Muscle layer of duodenum (tissue), 2 donors: ENCODE data around the gene PTPRN2.
A peak's percentile ranks its signal among the peaks of the same experiment; 100 is the strongest.
"Not testable (repeated sequence)": the region's sequence is repeated elsewhere in the genome, so short reads cannot be mapped to it uniquely, and the experiment has no call there.

Experiments
- H3K27ac ChIP-seq: one replicate; pipeline ENCODE4 v1.7.0; 2013; ENCODE audit warnings: mild to moderate bottlenecking, low read length
- H3K27me3 ChIP-seq: one replicate; pipeline ENCODE4 v1.7.0; 2013; ENCODE audit warnings: low read depth, mild to moderate bottlenecking, control low read depth, low read length
- H3K36me3 ChIP-seq, 2 donors: one replicate each; pipeline ENCODE4 v1.7.0; 2013; ENCODE audit warnings: low read length in 2 of 2, control low read depth in 1 of 2, mild to moderate bottlenecking in 1 of 2; ENCODE audit not compliant: insufficient read depth in 2 of 2, control insufficient read depth in 1 of 2
- H3K4me1 ChIP-seq, 2 donors: one replicate each; pipeline ENCODE4 v1.7.0; 2013; ENCODE audit warnings: low read length in 2 of 2, mild to moderate bottlenecking in 2 of 2, control low read depth in 1 of 2, moderate library complexity in 1 of 2; ENCODE audit not compliant: insufficient read depth in 2 of 2, control insufficient read depth in 1 of 2
- H3K4me3 ChIP-seq, 2 donors: one replicate each; pipeline ENCODE4 v1.7.0; 2013; ENCODE audit warnings: low read length in 2 of 2, low read depth in 1 of 2, mild to moderate bottlenecking in 1 of 2
- H3K9me3 ChIP-seq, 2 donors: one replicate each; pipeline ENCODE4 v1.7.0; 2013; ENCODE audit warnings: low read length in 2 of 2, control low read depth in 1 of 2, mild to moderate bottlenecking in 1 of 2; ENCODE audit not compliant: control insufficient read depth in 1 of 2
- donor health status: healthy.

The PTPRN2 gene

DNA sequence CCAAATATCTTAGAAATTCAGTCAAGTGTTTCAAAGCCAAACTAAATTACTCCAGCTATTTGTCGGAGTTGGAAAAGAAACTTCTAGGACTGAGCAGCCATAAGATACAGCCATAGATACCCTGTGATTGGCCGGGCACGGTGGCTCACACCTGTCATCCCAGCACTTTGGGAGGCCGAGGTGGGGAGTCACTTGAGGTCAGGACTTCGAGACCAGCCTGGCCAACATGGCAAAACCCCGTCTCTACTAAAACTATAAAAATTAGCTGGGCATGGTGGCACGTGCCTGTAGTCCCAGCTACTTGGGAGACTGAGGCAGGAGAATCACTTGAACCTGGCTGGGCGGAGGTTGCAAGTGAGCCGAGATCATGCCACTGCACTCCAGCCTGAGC, 607.3 kb downstream of the PTPRN2 start:
- H3K4me3 ChIP-seq, H3K4me1 ChIP-seq, H3K9me3 ChIP-seq, H3K27me3 ChIP-seq, H3K36me3 ChIP-seq, H3K27ac ChIP-seq: not testable (repeated sequence)

DNA sequence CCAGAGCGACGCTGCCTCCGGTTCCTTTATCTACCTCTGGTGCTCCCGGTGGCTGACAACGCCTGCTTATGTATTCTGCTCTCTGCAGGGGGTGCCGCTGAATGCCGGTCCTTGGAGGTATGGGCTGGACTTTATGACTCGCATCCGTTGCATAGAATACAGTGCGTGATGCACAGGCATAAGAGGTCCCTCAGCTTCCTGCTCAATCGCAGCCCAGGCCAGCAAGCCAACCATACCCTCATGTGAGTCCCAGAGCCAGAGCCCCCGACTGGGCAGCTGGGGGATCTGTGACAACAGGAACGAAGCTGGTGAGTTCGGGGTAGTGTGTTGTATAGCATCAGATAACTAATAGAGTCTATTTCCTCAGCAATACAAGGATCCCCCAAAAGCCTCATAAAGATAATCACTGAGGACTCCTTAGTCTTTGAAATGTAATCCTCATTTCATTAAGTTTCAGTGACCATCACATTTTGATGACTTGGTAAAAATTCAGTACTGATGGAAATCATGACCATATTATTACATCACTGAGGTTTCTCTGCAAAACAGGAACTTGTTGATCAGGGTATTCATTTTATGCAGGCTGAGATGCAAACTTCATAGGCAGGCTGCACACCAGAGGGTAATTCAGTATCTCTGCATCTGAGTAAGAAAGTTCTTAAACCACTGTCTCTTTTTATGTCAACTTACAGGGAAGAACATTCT, 607.8 kb downstream of the PTPRN2 start:
- Histone ChIP-seq H3K4me3 (no peak overlapping the region), H3K36me3 (no peaks in the 10 kb centered on the region), H3K27me3 (no peaks in the 10 kb centered on the region), H3K9me3 (peaks cover 0 to 6% of the 10 kb centered on the region in 2 donors), H3K4me1 (no peaks in the 10 kb centered on the region), H3K27ac (no peak overlapping the region)

- Histone ChIP-seq H3K36me3 (no peaks in the 10 kb centered on the region), H3K27me3 (no peaks in the 10 kb centered on the region), H3K4me1 (no peaks in the 10 kb centered on the region), H3K4me3 (no peak overlapping the region), H3K9me3 (peaks cover 0 to 16% of the 10 kb centered on the region in 2 donors), H3K27ac (no peak overlapping the region)
Observed at GRCh38 chr7:157978766-157979165, 608.9 kb downstream of the PTPRN2 start.

GRCh38 chr7:157977717-157978496, 609.7 kb downstream of the PTPRN2 start:
- Histone ChIP-seq H3K36me3 (no peaks in the 10 kb centered on the region), H3K4me3 (no peak overlapping the region), H3K4me1 (no peaks in the 10 kb centered on the region), H3K9me3 (peaks cover 0 to 24% of the 10 kb centered on the region in 2 donors), H3K27ac (no peak overlapping the region), H3K27me3 (no peaks in the 10 kb centered on the region)

GRCh38 chr7:157977306-157977705, 610.3 kb downstream of the PTPRN2 start:
- H3K27me3 ChIP-seq: no peaks in the 10 kb centered on the region
- H3K9me3 ChIP-seq: peaks cover 0 to 26% of the 10 kb centered on the region in 2 donors
- no peaks in the 10 kb centered on the region for H3K36me3 ChIP-seq
- H3K27ac ChIP-seq: no peak overlapping the region
- no peak overlapping the region for H3K4me3 ChIP-seq
- no peaks in the 10 kb centered on the region for H3K4me1 ChIP-seq

- H3K9me3 ChIP-seq: peaks cover 0 to 26% of the 10 kb centered on the region in 2 donors
- no peak overlapping the region for H3K4me3 ChIP-seq
- H3K27me3 ChIP-seq: no peaks in the 10 kb centered on the region
- H3K27ac ChIP-seq: no peak overlapping the region
- no peaks in the 10 kb centered on the region for H3K4me1 ChIP-seq
- H3K36me3 ChIP-seq: no peaks in the 10 kb centered on the region
Observed at GRCh38 chr7:157976406-157976805, 611.2 kb downstream of the PTPRN2 start.

GRCh38 chr7:157975401-157976372, 611.9 kb downstream of the PTPRN2 start:
- Histone ChIP-seq H3K4me1 (no peaks in the 10 kb centered on the region), H3K4me3 (no peak overlapping the region), H3K27me3 (no peaks in the 10 kb centered on the region), H3K27ac (no peak overlapping the region), H3K9me3 (peaks cover 0 to 26% of the 10 kb centered on the region in 2 donors), H3K36me3 (no peaks in the 10 kb centered on the region)

DNA sequence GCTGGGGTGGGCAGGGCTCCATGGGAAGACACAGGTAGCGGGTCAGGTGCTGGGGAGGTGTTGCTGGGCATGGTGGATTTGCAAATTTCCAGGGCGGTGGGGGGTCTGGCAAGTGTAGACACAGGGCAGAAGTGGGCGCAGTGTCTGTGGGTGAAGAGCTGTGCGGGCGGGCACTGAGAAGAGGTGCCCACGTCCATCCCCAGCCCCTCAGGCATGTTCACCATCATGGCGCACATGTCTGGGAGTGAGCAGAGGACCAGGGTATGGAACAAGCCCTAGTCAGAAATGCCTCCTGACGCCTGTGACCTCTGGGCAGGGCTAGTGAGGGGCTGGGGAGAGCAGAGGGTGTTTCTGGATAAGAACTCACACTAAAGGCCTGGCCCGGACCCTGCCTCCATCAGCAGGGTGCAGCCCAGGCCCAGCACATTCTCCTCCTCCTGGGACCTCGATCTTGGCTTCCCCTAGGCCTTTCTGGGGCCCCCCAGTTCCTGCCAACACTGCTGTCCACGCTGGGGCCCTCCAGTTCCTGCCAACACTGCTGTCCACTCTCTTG, 612.9 kb downstream of the PTPRN2 start:
- Histone ChIP-seq H3K4me3 (no peak overlapping the region), H3K9me3 (peaks cover 4 to 26% of the 10 kb centered on the region in 2 donors)

GRCh38 chr7:157973971-157974677, 613.5 kb downstream of the PTPRN2 start:
- Histone ChIP-seq H3K36me3 (no peaks in the 10 kb centered on the region), H3K4me3 (peak overlapping the region in 1 of 2 donors; percentile 29), H3K9me3 (peaks cover 4 to 26% of the 10 kb centered on the region in 2 donors), H3K27ac (no peak overlapping the region), H3K27me3 (no peaks in the 10 kb centered on the region), H3K4me1 (no peaks in the 10 kb centered on the region)

More for the DNA sequence above, 612.9 kb downstream of the PTPRN2 start:
- Histone ChIP-seq H3K27ac (no peak overlapping the region), H3K27me3 (no peaks in the 10 kb centered on the region), H3K4me1 (no peaks in the 10 kb centered on the region), H3K36me3 (no peaks in the 10 kb centered on the region)

DNA sequence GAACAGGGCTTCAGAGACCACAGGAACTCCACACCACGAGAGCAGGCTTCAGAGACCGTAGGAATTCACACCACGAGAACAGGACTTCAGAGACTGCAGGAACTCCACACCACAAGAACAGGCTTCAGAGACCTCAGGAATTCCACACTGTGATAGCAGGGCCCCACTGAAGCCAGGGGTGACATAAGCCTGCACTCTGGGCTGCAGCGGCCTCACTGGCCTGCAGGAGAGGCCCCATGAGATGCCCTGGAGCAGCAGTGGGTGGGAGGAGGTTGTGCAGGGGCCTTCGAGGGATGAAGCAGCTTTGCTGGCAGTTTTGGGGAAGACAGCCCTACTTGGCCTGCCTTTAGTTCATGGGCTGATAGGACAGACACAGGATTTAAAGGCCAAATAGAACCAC, 614.7 kb downstream of the PTPRN2 start:
- H3K4me3 ChIP-seq: no peak overlapping the region
- H3K27ac ChIP-seq: no peak overlapping the region
- H3K27me3 ChIP-seq: no peaks in the 10 kb centered on the region
- no peaks in the 10 kb centered on the region for H3K4me1 ChIP-seq
- no peaks in the 10 kb centered on the region for H3K36me3 ChIP-seq
- peaks cover 4 to 26% of the 10 kb centered on the region in 2 donors for H3K9me3 ChIP-seq
